NCI-H2227 (cell line): ENCODE data around the gene ZKSCAN7.
"Not testable (repeated sequence)": the region's sequence is repeated elsewhere in the genome, so short reads cannot be mapped to it uniquely, and the experiment has no call there.

Experiments
- DNase-seq: peaks from one replicate; lab custom pipeline; 2025; ENCODE audit not compliant: unreplicated experiment; lab: John Stamatoyannopoulos, UW

The ZKSCAN7 gene

DNA sequence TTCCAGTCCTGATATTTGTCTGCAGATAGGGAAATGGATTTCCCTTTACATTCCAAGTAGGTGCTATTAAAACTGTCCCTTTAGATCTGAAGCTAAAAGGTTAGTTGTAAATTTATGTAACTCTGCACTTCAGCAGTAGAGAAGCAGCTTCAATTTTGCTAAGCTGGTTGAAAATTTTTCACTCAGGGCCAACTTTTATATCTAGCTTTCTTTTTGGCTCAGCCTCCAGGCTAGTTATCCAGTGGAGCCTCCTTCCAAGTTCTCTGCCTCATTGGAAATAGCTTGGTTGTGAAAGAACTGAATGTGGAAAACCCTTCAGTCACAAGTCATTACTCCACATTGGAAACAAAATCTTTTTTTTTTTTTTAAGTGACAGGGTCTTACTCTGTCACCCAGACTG, 21.6 kb downstream of the ZKSCAN7 start:
- no peak for DNase-seq

GRCh38 chr3:44577354-44577952, 22.5 kb downstream of the ZKSCAN7 start:
- not testable (repeated sequence) for DNase-seq

GRCh38 chr3:44578316-44578715, 23.3 kb downstream of the ZKSCAN7 start:
- DNase-seq, result not testable (repeated sequence)

DNA sequence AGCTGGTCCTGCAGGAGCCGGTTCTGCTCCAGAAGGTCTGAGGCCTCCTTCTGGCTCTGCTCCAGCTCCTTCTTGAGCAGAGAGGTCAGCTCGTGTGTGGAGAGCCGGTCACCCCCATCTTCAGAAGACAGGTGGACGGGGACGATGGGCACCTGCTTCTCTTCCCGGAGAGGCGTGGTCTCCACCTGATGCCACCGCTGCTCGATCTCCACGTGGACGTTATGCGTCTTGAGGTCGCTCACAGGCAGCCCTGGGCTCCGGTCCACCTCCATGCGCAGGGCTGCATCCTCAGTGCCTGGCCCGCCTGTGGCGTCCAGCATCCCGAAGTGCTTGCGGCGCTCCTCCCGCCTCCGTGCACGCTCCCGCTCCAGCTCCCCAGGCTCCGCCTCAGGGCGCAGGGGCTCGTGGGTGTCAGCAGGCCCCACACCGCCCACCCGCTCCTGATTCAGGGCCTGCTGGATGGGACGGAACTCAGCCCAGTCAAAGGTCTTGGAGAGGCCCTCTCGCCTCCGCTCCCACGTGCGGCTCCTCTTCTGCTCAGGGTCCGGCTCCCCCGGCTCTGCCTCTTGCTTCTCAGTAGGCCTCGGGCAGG, 24.0 kb downstream of the ZKSCAN7 start:
- DNase-seq, result not testable (repeated sequence)

- not testable (repeated sequence) for DNase-seq
Observed at GRCh38 chr3:44579749-44580148, 24.8 kb downstream of the ZKSCAN7 start.

GRCh38 chr3:44580971-44581370, 26.0 kb downstream of the ZKSCAN7 start:
- DNase-seq, result not testable (repeated sequence)

GRCh38 chr3:44584646-44585501, 29.9 kb downstream of the ZKSCAN7 start, which contains the start of gene ZNF660:
ZNF660 (plus strand) TSS chr3:44584964; CDS start chr3:44594194, 9,230 bp downstream.
- DNase-seq, result peak; percentile 93

DNA sequence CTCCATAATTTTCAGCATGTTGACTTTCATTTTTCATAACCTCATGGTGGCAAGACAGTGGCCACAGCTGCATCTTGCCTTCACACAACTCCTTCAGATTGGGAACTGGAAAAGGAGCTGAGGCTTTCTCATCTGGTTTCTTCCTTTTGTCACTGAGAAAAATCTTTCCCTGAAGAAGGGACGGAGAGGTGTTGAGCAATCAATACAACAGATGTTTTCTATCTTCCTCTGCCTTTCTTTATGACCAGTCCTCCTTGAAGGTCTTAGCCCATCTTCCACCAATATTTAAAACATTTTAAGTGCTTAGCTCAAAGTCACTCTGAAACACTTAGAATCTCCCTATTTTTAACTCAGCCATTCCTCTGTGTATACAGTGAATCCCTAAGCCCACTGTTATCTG, 41.6 kb downstream of the ZKSCAN7 start:
- DNase-seq, result no peak

GRCh38 chr3:44601749-44602148, 46.8 kb downstream of the ZKSCAN7 start:
- DNase-seq, result no peak

DNA sequence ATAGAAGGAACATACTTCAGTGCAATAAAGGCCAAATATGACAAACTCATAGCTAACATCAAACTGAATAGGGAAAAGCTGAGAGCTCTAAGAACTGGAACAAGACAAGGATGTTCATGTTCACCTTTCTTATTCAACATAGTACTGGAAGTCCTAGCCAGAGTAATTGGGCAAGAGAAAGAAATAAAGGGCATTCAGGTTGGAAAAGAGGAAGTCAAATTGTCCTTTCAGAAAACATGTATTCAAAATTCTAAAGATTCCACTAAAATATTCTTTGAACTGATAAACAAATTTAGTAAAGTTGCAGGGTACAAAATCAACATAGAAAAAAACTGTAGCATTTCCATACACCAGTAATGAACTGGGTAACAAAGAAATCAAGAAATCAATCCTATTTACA, 57.7 kb downstream of the ZKSCAN7 start:
- DNase-seq, result no peak
